Vagina (tissue), 2 donors: Measurements from ENCODE around the gene ZNF853.

Experiments
- CTCF ChIP-seq, 3 experiments: fragments of 450-650 bp in 2 of 3; fragments of 200-600 bp in 1 of 3; sonication (generic) in 1 of 3; IDR thresholded peaks; one replicate each; pipeline ENCODE4 v1.5.1; 2017 to 2019; ENCODE audit warnings: antibody characterized with exemption in 3 of 3, mild to moderate bottlenecking in 2 of 3, moderate library complexity in 2 of 3
- POLR2A ChIP-seq, 2 donors: fragments of 450-650 bp; IDR thresholded peaks; one replicate each; pipeline ENCODE4 v1.6.1; 2017; ENCODE audit warnings: antibody characterized with exemption in 2 of 2, mild to moderate bottlenecking in 2 of 2, moderate library complexity in 2 of 2

- no peak for TF ChIP-seq CTCF (IDR thresholded peaks at IDR 0.05)
- no peak for TF ChIP-seq POLR2A (IDR thresholded peaks at IDR 0.05)
Measured at GRCh38 chr7:6648815-6649104, 33.4 kb downstream of the ZNF853 start.
